ENCODE data around the gene SFTA2. TPM values are rescaled to one million over a fixed set of nuclear protein-coding genes. Genes with fewer than 3 reads are reported as not detected.

Gene SFTA2
- total RNA-seq, 2 donors from 2014 or later, result not detected

DNA sequence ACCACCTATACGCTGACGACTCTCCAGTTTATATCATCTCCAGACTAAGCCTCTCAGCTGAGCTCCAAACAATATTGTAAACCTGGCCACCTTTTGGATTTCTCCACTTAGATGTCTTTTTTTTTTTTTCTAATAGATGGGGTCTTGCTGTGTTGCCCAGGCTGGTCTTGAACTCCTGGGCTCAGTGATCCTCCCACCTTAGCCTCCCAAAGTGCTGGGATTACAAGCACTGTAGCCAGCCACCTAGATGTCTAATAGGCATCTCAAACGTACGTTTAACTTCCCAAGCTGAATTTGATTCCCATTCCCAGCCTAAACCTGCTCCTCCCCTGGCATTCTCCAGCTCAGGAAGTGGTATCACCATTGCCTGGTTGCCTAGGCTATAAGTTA, 42.5 kb downstream of the SFTA2 start:
- TF ChIP-seq, protein P1, sequence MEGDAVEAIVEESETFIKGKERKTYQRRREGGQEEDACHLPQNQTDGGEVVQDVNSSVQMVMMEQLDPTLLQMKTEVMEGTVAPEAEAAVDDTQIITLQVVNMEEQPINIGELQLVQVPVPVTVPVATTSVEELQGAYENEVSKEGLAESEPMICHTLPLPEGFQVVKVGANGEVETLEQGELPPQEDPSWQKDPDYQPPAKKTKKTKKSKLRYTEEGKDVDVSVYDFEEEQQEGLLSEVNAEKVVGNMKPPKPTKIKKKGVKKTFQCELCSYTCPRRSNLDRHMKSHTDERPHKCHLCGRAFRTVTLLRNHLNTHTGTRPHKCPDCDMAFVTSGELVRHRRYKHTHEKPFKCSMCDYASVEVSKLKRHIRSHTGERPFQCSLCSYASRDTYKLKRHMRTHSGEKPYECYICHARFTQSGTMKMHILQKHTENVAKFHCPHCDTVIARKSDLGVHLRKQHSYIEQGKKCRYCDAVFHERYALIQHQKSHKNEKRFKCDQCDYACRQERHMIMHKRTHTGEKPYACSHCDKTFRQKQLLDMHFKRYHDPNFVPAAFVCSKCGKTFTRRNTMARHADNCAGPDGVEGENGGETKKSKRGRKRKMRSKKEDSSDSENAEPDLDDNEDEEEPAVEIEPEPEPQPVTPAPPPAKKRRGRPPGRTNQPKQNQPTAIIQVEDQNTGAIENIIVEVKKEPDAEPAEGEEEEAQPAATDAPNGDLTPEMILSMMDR (IDR thresholded peaks at IDR 0.05), result no peak
- Histone ChIP-seq H3K4me3 (no peak overlapping the region), H3K4me1 (ENCODE audit: control insufficient read depth in 1 of 2, low read depth in 2 of 2) (peaks cover 16 to 22% of the 10 kb centered on the region in 2 donors), H3K27me3 (replicated peaks; ENCODE audit: insufficient read depth) (no peaks in the 10 kb centered on the region), H3K36me3 (peaks cover 33% of the 10 kb centered on the region), H3K27ac (no peak overlapping the region), H3K9me3 (no peaks in the 10 kb centered on the region)
- DNase-seq (ENCODE audit: low spot score) (no peak), ATAC-seq (ENCODE audit: insufficient number of reproducible peaks, low FRiP score, low read depth) (no peak)

DNA sequence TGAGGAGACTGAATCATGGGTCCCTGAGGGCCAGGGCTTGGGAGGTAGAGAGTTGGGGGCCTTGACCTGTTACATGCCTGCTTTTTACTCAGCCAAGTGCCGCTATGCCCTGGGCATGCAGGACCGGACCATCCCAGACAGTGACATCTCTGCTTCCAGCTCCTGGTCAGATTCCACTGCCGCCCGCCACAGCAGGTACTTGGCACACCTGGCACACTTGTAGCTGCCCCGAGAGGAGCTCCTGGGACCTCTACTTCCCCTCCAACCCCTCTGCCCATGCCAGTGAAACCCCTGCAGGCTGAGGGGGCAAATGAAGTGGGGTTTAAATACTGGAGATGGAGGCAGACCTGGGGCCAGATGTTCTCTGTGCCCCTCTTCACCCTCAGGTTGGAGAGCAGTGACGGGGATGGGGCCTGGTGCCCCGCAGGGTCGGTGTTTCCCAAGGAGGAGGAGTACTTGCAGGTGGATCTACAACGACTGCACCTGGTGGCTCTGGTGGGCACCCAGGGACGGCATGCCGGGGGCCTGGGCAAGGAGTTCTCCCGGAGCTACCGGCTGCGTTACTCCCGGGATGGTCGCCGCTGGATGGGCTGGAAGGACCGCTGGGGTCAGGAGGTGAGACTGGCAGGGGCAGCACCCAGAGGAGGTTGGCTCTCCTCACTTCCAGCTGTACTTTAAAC, 43.0 kb downstream of the SFTA2 start:
- H3K9me3 ChIP-seq, result no peaks in the 10 kb centered on the region
- ATAC-seq (ENCODE audit: insufficient number of reproducible peaks, low FRiP score, low read depth) (no peak), DNase-seq (ENCODE audit: low spot score) (no peak)
- H3K27ac ChIP-seq, result no peak overlapping the region
- peaks cover 16 to 22% of the 10 kb centered on the region in 2 donors for H3K4me1 ChIP-seq (ENCODE audit: control insufficient read depth in 1 of 2, low read depth in 2 of 2)
- peaks cover 33% of the 10 kb centered on the region for H3K36me3 ChIP-seq
- no peaks in the 10 kb centered on the region for H3K27me3 ChIP-seq (replicated peaks; ENCODE audit: insufficient read depth)
- TF ChIP-seq, protein P1 (IDR thresholded peaks at IDR 0.05), result no peak
- H3K4me3 ChIP-seq, result no peak overlapping the region

GRCh38 chr6:30887901-30888815, 43.8 kb downstream of the SFTA2 start:
- Histone ChIP-seq H3K4me3 (no peak overlapping the region), H3K27me3 (replicated peaks; ENCODE audit: insufficient read depth) (no peaks in the 10 kb centered on the region), H3K9me3 (no peaks in the 10 kb centered on the region), H3K27ac (no peak overlapping the region), H3K4me1 (ENCODE audit: control insufficient read depth in 1 of 2, low read depth in 2 of 2) (peaks cover 16 to 30% of the 10 kb centered on the region in 2 donors), H3K36me3 (peaks cover 27% of the 10 kb centered on the region)
- TF ChIP-seq, protein P1 (IDR thresholded peaks at IDR 0.05), result no peak
- no peak for ATAC-seq (ENCODE audit: insufficient number of reproducible peaks, low FRiP score, low read depth)
- no peak for DNase-seq (ENCODE audit: low spot score)

DNA sequence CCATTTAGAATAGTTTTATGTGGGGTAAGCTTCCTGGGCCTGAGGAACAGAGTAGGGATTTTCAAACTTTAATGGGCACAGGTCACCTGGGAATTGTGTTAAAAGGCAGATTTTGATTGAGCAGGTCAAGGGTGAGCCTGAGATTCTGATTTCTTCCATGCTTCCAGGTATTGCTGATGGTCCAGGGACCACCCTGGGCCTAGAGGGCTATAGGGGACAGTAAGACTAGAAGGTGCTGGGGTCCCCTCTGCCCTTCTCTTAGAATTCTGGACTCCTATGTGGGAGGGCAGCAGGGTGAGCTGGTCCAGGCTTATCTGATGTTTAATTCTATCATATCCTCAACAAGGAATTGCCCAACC, 45.1 kb downstream of the SFTA2 start:
- DNase-seq (ENCODE audit: low spot score) (no peak), ATAC-seq (ENCODE audit: insufficient number of reproducible peaks, low FRiP score, low read depth) (no peak)
- Histone ChIP-seq H3K4me3 (no peak overlapping the region), H3K36me3 (peaks cover 16% of the 10 kb centered on the region), H3K27me3 (replicated peaks; ENCODE audit: insufficient read depth) (no peaks in the 10 kb centered on the region), H3K4me1 (ENCODE audit: control insufficient read depth in 1 of 2, low read depth in 2 of 2) (peaks cover 19 to 43% of the 10 kb centered on the region in 2 donors), H3K9me3 (no peaks in the 10 kb centered on the region), H3K27ac (no peak overlapping the region)
- TF ChIP-seq, protein P1 (IDR thresholded peaks at IDR 0.05), result no peak
